ENCODE results near the gene FBXO24.

Gene FBXO24

GRCh38 chr7:100574362-100575205 is 11.5 kb upstream of the FBXO24 start:
- DNase-seq: no peak

DNA sequence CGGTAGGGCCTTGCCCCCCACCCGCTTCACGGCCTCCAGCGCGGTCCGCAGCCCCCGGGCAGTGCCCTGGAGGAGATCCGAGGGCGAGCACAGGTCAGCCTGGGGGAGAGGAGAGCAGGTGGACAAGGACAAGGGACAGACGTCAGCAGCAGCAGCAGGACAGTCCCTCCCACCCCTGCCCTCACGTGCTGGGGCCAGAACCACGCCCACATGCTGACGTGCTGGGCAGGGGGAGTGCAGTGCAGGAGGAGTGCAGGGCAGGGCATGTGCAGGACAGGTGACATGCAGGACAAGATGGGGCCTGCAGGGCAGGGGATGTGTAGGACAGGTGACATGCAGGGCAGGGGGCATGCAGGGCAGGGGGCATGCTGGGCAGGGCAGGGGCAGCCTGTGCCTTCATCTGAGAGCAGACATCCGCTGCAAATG is 10.9 kb upstream of the FBXO24 start:
- DNase-seq: no peak

GRCh38 chr7:100575746-100576383 is 10.3 kb upstream of the FBXO24 start:
- DNase-seq: peak in 1 of 56 donors; percentile 16

- DNase-seq: no peak
Observed at GRCh38 chr7:100576384-100576993, 9.6 kb upstream of the FBXO24 start.

- DNase-seq: no peak
Observed at GRCh38 chr7:100577103-100577502, 9.0 kb upstream of the FBXO24 start.

- no peak for DNase-seq
Observed at GRCh38 chr7:100577507-100577906, 8.6 kb upstream of the FBXO24 start.

DNA sequence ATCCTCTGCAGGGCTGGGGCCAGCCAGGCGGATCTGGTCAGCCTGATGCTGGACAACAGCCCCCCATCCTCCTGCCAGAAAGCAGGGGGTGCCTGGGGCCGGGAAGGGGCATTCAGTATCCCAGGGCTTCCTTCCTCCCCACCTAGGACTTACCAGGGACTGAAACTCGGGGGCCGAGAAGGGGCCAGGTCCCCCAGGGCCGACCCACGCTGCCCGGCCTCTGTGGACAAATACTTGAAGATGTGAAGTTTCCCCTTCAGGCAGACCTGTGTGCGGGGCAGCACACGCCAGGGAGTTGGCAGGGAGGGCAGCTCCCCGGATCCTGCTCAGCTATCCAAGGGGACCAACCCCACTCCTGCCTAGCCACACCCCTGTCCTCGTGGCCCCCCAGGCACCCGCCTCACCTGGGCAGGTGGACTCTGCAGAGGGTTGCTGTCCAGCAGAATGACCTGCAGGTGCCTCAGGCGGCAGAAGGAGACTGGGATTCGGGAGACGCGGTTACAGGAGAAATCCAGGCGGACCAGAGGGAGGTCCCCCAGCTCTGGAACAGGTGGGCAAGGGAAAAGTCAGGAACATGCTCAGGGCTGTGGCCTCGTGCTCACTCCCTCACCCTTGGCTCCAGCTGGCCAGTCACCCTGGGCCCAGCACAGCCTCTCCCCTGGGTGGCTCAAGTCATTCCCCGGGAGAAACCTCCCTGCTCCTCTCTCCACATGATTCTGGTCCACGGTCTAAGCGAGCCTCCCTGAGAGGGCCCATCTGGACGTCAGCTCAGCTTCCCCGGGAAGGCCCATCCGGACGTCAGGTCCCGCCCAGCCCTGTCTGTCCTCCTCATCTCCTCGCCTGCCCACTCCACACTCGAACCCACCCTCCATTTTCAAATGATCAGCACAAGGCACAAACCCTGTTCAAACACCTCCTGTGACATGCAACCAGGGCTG is 7.6 kb upstream of the FBXO24 start:
- DNase-seq: no peak

GRCh38 chr7:100580466-100581283 is 5.5 kb upstream of the FBXO24 start:
- DNase-seq: no peak

GRCh38 chr7:100582041-100582579 is 4.0 kb upstream of the FBXO24 start:
- DNase-seq: no peak

GRCh38 chr7:100582650-100583049 is 3.5 kb upstream of the FBXO24 start:
- DNase-seq: no peak

DNA sequence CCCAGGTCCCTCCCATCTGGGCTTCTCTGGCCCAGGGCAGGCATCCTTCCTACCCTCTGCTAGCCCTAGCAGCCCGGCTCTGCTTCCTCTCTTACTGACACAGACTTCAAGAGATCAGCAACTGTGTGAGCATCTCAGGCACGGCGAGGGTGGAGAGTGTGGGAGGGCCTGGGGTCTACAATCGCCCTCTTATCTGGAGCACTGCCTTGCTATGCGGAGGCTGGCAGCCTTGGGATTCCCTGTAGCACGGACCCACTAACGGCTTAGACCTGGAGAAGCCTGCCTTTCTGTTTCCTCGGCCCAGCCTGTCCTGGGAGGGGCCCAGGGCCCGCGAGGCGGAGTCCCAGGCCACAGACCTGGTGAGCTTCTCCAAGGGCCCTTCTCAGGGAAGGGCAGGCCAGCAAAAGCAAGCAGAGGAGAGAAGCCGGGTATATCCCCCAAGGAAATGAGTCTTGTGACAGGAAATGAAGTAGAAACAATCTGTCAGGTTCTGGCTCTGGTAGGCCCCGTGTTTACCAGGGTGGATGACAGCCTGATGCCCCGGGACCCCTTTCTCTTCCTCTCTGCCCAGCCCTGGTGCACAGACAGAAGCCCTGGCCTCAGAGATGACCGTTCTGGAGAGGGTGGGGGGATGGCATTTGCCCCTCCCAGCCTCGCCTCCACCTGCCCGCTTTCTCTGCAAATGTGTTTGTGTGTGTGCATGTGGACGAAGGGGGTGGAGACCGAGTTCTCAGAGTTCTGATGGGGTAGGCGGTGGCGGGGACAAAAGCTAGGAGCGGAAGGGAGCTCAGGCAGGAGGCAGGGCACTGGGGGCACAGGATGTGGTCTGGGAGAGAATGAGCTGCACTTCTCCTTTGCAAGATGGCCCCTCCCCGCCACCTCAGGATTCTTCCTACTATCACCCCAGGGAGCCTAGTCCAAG is 2.7 kb upstream of the FBXO24 start:
- peak in 15 of 56 donors; percentile 4 to 39 (median 20) for DNase-seq

DNA sequence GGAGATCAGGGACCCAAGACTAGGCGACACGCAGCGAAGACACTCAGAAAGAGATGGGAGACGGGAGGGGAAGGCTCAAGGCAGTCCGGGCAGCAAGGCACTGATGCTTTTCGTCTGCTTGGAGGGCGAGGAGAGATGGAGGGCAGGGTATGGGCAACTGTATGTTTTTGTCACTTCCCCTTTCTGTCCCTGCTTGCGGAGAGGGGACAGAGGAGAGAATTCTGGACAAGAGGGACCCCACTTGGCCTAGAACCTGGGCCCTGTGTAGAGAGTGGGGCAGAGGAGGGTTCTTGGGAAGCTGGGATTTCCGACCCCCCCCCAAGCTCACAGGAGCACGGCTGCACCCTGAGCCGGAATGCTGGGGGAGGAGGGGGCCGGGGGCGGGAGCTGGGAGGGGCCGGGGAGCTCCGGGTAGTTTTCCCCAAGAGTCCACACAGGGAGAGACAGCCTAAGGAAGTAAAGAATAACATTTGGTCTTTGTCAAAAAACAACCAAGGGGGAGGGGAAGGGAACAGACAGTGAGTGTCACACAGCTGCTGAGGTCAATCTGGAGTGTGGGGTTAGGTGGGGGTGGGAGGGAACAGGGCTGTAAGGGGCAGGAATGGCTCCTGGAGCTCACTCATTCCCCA is 2.0 kb upstream of the FBXO24 start:
- no peak for DNase-seq

DNA sequence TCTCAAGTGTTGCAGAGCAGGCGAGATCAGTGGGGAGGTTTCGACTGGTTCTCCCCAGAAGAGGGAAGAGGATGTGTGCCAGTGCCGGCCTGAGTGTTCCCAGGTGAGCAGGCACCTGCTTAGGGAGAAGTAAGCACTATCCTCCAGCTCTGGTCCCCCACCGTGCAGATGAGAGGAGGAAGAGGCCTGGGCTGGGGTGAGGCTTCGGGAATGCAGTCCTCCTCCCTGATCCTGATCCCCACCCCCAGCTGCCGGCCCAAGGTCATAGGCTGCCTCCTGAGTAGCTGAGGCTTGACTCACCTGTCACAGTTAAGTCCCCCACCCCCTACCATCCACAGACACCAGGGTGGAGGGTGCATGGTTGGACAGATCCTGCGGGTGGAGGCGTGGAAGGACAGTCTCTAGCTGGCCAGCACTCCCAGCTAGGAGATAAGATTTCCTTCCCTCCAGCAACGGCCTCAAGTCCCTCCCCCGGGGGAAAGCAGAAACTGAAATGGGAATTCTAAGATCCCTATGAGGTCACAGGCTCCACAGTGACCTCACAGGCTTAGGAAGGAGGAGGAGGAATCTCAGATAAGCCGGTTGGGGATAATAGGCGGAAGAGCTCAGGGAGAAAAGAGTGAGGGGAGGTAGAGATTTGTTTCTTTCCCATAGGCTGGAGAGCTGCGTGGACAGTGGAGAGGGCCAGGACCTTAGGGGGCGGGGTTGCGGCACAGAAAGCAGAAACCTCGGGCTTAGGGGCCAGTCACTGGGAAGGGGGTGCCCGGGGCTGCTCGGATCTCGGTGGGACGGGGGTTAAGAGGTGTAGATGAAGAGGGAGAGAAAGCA is 1.2 kb upstream of the FBXO24 start:
- no peak for DNase-seq

- peak in 10 of 56 donors; percentile 44 to 71 (median 62) for DNase-seq
Observed at GRCh38 chr7:100585511-100586265, 440 bp upstream of the FBXO24 start, which contains the start of gene LRCH4. TSS of gene LRCH4 (minus strand) at chr7:100586129. CDS start at chr7:100586100, 29 bp downstream.

DNA sequence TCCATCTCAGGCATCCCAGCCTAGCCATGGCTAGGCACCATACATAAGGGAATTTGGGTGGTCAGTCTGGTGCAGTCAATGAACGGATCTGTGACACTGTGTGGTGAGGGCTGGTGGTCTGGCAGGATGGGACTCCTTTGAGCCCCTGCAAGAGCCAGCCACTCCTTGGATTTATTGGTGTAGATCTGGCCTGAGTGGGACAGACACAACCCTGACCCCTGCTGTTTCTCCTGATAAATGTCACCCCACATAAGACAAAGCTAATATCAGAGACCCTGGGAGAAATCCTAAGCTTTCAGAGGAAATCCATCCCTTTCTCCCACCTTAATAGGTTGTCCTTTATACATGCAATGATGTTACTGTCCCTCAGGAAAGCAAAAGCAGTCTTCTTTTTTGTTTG is 2.3 kb downstream of the FBXO24 start:
- no peak for DNase-seq

GRCh38 chr7:100589341-100589947 is 3.3 kb downstream of the FBXO24 start:
- no peak for DNase-seq
